ENCODE results near the gene MICAL2.

The MICAL2 gene

GRCh38 chr11:12246989-12247388, 136.6 kb downstream of the MICAL2 start:
- TF ChIP-seq, protein P1, sequence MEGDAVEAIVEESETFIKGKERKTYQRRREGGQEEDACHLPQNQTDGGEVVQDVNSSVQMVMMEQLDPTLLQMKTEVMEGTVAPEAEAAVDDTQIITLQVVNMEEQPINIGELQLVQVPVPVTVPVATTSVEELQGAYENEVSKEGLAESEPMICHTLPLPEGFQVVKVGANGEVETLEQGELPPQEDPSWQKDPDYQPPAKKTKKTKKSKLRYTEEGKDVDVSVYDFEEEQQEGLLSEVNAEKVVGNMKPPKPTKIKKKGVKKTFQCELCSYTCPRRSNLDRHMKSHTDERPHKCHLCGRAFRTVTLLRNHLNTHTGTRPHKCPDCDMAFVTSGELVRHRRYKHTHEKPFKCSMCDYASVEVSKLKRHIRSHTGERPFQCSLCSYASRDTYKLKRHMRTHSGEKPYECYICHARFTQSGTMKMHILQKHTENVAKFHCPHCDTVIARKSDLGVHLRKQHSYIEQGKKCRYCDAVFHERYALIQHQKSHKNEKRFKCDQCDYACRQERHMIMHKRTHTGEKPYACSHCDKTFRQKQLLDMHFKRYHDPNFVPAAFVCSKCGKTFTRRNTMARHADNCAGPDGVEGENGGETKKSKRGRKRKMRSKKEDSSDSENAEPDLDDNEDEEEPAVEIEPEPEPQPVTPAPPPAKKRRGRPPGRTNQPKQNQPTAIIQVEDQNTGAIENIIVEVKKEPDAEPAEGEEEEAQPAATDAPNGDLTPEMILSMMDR (IDR thresholded peaks at IDR 0.05) = no peak
- Histone ChIP-seq H3K4me1 (ENCODE audit: control insufficient read depth in 1 of 2, insufficient read depth in 1 of 2, low read depth in 1 of 2, low read length in 1 of 2) (no peaks in the 10 kb centered on the region), H3K4me3 (ENCODE audit: low read depth in 1 of 2, low read length in 1 of 2) (no peak overlapping the region), H3K27ac (no peak overlapping the region), H3K27me3 (no peaks in the 10 kb centered on the region), H3K9me3 (no peaks in the 10 kb centered on the region), H3K36me3 (no peaks in the 10 kb centered on the region)

DNA sequence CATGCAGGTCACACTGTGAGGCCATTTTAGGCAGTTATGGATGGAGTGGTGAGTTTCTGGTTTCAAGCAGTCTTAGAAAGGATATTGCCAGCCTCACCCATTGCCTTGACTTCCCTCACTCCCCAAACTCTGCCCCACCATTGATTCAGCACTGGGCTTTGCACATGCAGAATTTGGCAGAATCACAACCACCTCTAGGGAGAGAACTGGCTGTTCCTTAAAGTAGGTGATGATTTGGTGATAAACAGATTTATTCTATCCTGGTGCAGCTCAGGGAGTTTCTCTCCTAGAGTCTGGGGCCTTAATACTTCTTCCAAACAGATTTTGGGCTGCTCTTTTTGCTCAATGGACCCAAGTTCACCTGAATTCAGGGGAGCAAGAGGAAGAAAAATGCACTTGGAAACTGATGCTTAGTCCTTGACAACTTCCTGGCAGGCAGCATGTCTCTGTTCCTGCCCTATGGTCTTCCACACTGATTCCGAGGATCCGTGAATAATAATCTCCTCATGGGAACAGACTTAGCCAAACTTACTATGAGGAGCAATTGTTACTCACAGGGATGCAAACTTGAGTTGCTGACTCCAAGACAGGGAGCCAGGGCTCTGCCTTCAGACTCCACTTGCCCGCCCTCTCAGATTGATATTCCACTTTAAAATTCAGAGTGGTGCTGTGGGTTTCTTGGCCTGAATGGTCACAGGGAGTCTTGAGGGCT, 137.3 kb downstream of the MICAL2 start:
- Histone ChIP-seq H3K36me3 (no peaks in the 10 kb centered on the region), H3K4me1 (ENCODE audit: control insufficient read depth in 1 of 2, insufficient read depth in 1 of 2, low read depth in 1 of 2, low read length in 1 of 2) (no peaks in the 10 kb centered on the region), H3K27me3 (no peaks in the 10 kb centered on the region)

GRCh38 chr11:12248330-12248729, 137.9 kb downstream of the MICAL2 start:
- H3K27ac ChIP-seq = no peak overlapping the region
- H3K4me1 ChIP-seq (ENCODE audit: control insufficient read depth in 1 of 2, insufficient read depth in 1 of 2, low read depth in 1 of 2, low read length in 1 of 2) = no peaks in the 10 kb centered on the region
- TF ChIP-seq, protein P1 (IDR thresholded peaks at IDR 0.05) = no peak
- no peak overlapping the region for H3K4me3 ChIP-seq (ENCODE audit: low read depth in 1 of 2, low read length in 1 of 2)
- no peaks in the 10 kb centered on the region for H3K9me3 ChIP-seq
- H3K27me3 ChIP-seq = no peaks in the 10 kb centered on the region
- no peaks in the 10 kb centered on the region for H3K36me3 ChIP-seq

More for the DNA sequence above, 137.3 kb downstream of the MICAL2 start:
- no peak overlapping the region for H3K4me3 ChIP-seq (ENCODE audit: low read depth in 1 of 2, low read length in 1 of 2)
- H3K9me3 ChIP-seq = no peaks in the 10 kb centered on the region
- TF ChIP-seq, protein P1 (IDR thresholded peaks at IDR 0.05) = no peak
- H3K27ac ChIP-seq = no peak overlapping the region

- no peak overlapping the region for H3K4me3 ChIP-seq (ENCODE audit: low read depth in 1 of 2, low read length in 1 of 2)
- TF ChIP-seq, protein P1 (IDR thresholded peaks at IDR 0.05) = no peak
- H3K4me1 ChIP-seq (ENCODE audit: control insufficient read depth in 1 of 2, insufficient read depth in 1 of 2, low read depth in 1 of 2, low read length in 1 of 2) = no peaks in the 10 kb centered on the region
- H3K27me3 ChIP-seq = no peaks in the 10 kb centered on the region
- no peaks in the 10 kb centered on the region for H3K9me3 ChIP-seq
- no peaks in the 10 kb centered on the region for H3K36me3 ChIP-seq
- no peak overlapping the region for H3K27ac ChIP-seq
These were observed 139.3 kb downstream of the MICAL2 start for GRCh38 chr11:12249590-12250260.

- Histone ChIP-seq H3K36me3 (no peaks in the 10 kb centered on the region), H3K27me3 (no peaks in the 10 kb centered on the region)
These were observed 141.5 kb downstream of the MICAL2 start for GRCh38 chr11:12251666-12252560.

More at GRCh38 chr11:12251666-12252560, 141.5 kb downstream of the MICAL2 start:
- TF ChIP-seq, protein P1 (IDR thresholded peaks at IDR 0.05) = no peak
- Histone ChIP-seq H3K4me1 (ENCODE audit: control insufficient read depth in 1 of 2, insufficient read depth in 1 of 2, low read depth in 1 of 2, low read length in 1 of 2) (no peaks in the 10 kb centered on the region), H3K27ac (no peak overlapping the region), H3K9me3 (no peaks in the 10 kb centered on the region), H3K4me3 (ENCODE audit: low read depth in 1 of 2, low read length in 1 of 2) (no peak overlapping the region)

Measured in neutrophil (primary cell).